Lung (tissue), 12 donors: ENCODE measurements around the gene ADGRD1. TPM values are rescaled to one million over a fixed set of nuclear protein-coding genes. Genes with fewer than 3 reads are reported as not detected.

Experiments
- ATAC-seq: fragments of 200-7000 bp; cut with Tn5 transposase; one replicate; pipeline ENCODE4 v1.9.1; 2020; ENCODE audit warnings: moderate number of reproducible peaks; ENCODE audit not compliant: insufficient read depth, low FRiP score
- DNase-seq, 3 donors: peaks; one replicate each; pipeline ENCODE4 v3.0.0-alpha.2; 2013 to 2017
- H3K27ac ChIP-seq, 2 donors: one replicate each; pipeline ENCODE4 v1.5.1; 2013; ENCODE audit warnings: mild to moderate bottlenecking in 2 of 2, moderate library complexity in 2 of 2, control low read depth in 1 of 2, inconsistent platforms in 1 of 2, low read depth in 1 of 2, low read length in 1 of 2
- H3K27me3 ChIP-seq, 3 donors: one replicate each; pipeline ENCODE4 v1.5.1; 2013; ENCODE audit warnings: low read length in 2 of 3; ENCODE audit not compliant: control insufficient read depth in 3 of 3, insufficient read depth in 3 of 3
- H3K36me3 ChIP-seq, 4 donors: one replicate each; pipeline ENCODE4 v1.5.1; 2013; ENCODE audit warnings: low read length in 4 of 4, mild to moderate bottlenecking in 1 of 4, moderate library complexity in 1 of 4; ENCODE audit not compliant: control insufficient read depth in 4 of 4, insufficient read depth in 4 of 4
- H3K4me1 ChIP-seq, 5 donors: one replicate each; pipeline ENCODE4 v1.5.1; 2013; ENCODE audit warnings: low read length in 5 of 5, mild to moderate bottlenecking in 2 of 5, moderate library complexity in 1 of 5; ENCODE audit not compliant: control insufficient read depth in 5 of 5, insufficient read depth in 5 of 5
- H3K4me3 ChIP-seq: one replicate; pipeline ENCODE4 v1.5.1; 2013; ENCODE audit warnings: mild to moderate bottlenecking, control low read depth, moderate library complexity
- H3K9ac ChIP-seq, 2 donors: one replicate each; pipeline ENCODE4 v1.5.1; 2013; ENCODE audit warnings: low read length in 2 of 2, control low read depth in 1 of 2; ENCODE audit not compliant: insufficient read depth in 1 of 2
- H3K9me3 ChIP-seq, 4 donors: one replicate each; pipeline ENCODE4 v1.5.1; 2013; ENCODE audit warnings: low read length in 3 of 4, mild to moderate bottlenecking in 1 of 4, moderate library complexity in 1 of 4; ENCODE audit not compliant: control insufficient read depth in 4 of 4, insufficient read depth in 3 of 4
- CTCF ChIP-seq: IDR thresholded peaks from 2 replicates; pipeline ENCODE4 v1.5.1; 2012; ENCODE audit warnings: mild to moderate bottlenecking; ENCODE audit errors: control extremely low read depth, extremely low read depth
- WGBS, 2 donors: extraction: QIAGEN DNeasy Blood & Tissue Kit; methylation state at CpG; one replicate each; pipeline ENCODE4 v1.1.7; 2013; 5-methylcytosine and 5-hydroxymethylcytosine counted together
- polyA plus RNA-seq, 2 donors: library from polyadenylated mRNA; stranded (reverse); fragments of 200-250 nt; gene quantifications; one replicate each; pipeline ENCODE4 v1.2.1, GENCODE V29; 2013
- total RNA-seq, 2 donors: library from RNA; depleted of rRNA in 1 of 2; stranded (reverse); fragments of >200 nt in 1 of 2; gene quantifications; one replicate each; pipeline ENCODE4 v1.2.1, GENCODE V29; 2014 to 2021
- donor health status: control.
- donor health status: control.
- donor health status: Bipolar disorder and iron deficiency.
- donor health status: healthy.
- donor health status: DM: yes; HTN: yes; CAD: no.

Gene ADGRD1
- total and polyA plus RNA-seq, 4 donors, result 23.5 to 85.6 (median 46.7) TPM

DNA sequence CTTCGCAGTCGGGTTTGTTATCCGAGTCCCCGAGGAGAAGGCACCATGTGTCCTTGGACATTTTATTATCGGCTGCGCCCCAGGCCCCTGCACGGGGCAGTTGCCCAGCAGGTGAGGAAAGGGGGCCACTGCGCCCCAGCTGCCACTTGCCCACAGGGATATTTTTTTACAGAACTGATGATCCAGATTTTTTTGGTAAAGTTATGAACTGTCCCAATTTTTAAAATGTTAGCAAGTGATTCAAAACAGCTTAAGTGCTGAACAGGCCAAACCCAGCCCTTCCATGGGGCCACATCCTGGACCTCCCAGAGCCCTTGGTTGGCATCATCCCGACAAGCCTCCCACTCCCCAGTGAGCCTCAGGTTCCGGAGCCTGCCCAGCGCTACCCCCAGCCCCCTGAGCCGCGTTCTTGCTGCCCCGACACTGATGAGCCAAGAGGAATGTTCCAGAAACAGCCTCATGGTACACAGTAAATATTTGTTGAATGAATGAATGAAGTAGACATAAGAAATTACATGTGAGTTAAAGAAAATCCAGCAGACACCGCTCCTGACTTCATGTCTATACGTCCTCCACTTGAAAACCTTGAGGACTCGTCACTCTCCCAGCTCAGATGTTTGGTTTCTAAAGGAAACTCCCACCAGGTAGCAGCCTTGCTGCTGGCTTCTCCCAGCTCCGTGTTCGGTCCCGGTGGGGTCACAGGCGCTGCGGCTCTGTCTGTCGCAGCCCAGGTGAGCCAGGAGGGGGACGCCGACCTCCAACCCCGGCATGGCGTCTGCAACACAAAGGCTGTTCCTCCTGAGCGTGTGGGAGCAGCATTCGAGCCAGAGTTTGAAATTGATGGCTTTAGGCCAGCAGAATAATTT lies 88.5 kb downstream of the ADGRD1 start:
- ATAC-seq (no peak), DNase-seq (no peak)
- no peak overlapping the region for H3K27ac ChIP-seq
- no peaks in the 10 kb centered on the region for H3K27me3 ChIP-seq
- H3K36me3 ChIP-seq, result peaks cover 0 to 6% (median 0%) of the 10 kb centered on the region in 4 donors
- TF ChIP-seq CTCF, result no peak
- H3K9ac ChIP-seq, result no peak overlapping the region
- H3K4me1 ChIP-seq, result peaks cover 0 to 14% (median 2%) of the 10 kb centered on the region in 5 donors
- H3K9me3 ChIP-seq, result no peaks in the 10 kb centered on the region
- H3K4me3 ChIP-seq, result no peak overlapping the region
- 79 to 90% methylated on average over 29 of the region's 29 CpGs for WGBS, 2 donors

GRCh38 chr12:131042834-131043245 lies 89.1 kb downstream of the ADGRD1 start:
- no peak for ATAC-seq
- H3K27ac ChIP-seq, result no peak overlapping the region
- no peak overlapping the region for H3K9ac ChIP-seq
- peaks cover 0 to 6% (median 0%) of the 10 kb centered on the region in 4 donors for H3K36me3 ChIP-seq
- no peak for TF ChIP-seq CTCF
- H3K27me3 ChIP-seq, result no peaks in the 10 kb centered on the region
- peaks cover 0 to 14% (median 5%) of the 10 kb centered on the region in 5 donors for H3K4me1 ChIP-seq
- DNase-seq, result no peak
- 88 to 90% methylated on average over 14 of the region's 14 CpGs for WGBS, 2 donors
- no peak overlapping the region for H3K4me3 ChIP-seq
- H3K9me3 ChIP-seq, result no peaks in the 10 kb centered on the region

- Histone ChIP-seq H3K36me3 (peaks cover 0 to 6% (median 0%) of the 10 kb centered on the region in 4 donors), H3K9ac (no peak overlapping the region), H3K27me3 (no peaks in the 10 kb centered on the region), H3K27ac (no peak overlapping the region), H3K4me3 (no peak overlapping the region), H3K4me1 (peaks cover 0 to 14% (median 5%) of the 10 kb centered on the region in 5 donors), H3K9me3 (no peaks in the 10 kb centered on the region)
- DNase-seq (no peak), ATAC-seq (no peak)
- 93 to 94% methylated on average over 21 of the region's 21 CpGs for WGBS, 2 donors
- no peak for TF ChIP-seq CTCF
Observed at GRCh38 chr12:131043401-131043871, 89.7 kb downstream of the ADGRD1 start.
